ENCODE measurements around the gene FOXB1. TPM values are rescaled to one million over a fixed set of nuclear protein-coding genes. Genes with fewer than 3 reads are reported as not detected.

FOXB1 gene
- total RNA-seq, 1 experiment from 2014 or later, result 10.8 TPM

GRCh38 chr15:60054472-60054871, 50.4 kb downstream of the FOXB1 start (continued):
- TF ChIP-seq AFF4 (CRISPR knock-in tag; IDR thresholded peaks at IDR 0.05; ENCODE audit: borderline replicate concordance), result no peak
- no peak for TF ChIP-seq NR1H2 (CRISPR knock-in tag; IDR thresholded peaks at IDR 0.05)
- TF ChIP-seq CDX4 (CRISPR knock-in tag; IDR thresholded peaks at IDR 0.05; ENCODE audit: borderline replicate concordance), result no peak
- TF ChIP-seq FOXP4 (CRISPR knock-in tag; IDR thresholded peaks at IDR 0.05), result no peak
- TF ChIP-seq ZBTB43 (CRISPR knock-in tag; IDR thresholded peaks at IDR 0.05), result no peak
- no peak for TF ChIP-seq ATF6 (CRISPR knock-in tag; IDR thresholded peaks at IDR 0.05)
- TF ChIP-seq ZNF532 (CRISPR knock-in tag; IDR thresholded peaks at IDR 0.05; ENCODE audit: borderline replicate concordance), result no peak
- no peak for TF ChIP-seq ZNF317 (CRISPR knock-in tag; IDR thresholded peaks at IDR 0.05; ENCODE audit: borderline replicate concordance, low read depth)
- TF ChIP-seq ZNF281 (CRISPR knock-in tag; IDR thresholded peaks at IDR 0.05), result no peak
- no peak for TF ChIP-seq JAZF1 (CRISPR knock-in tag; IDR thresholded peaks at IDR 0.05)
- TF ChIP-seq RORB (CRISPR knock-in tag; IDR thresholded peaks at IDR 0.05), result no peak
